IMR-90 (cell line): ENCODE results near the gene NES. TPM values are rescaled to one million over a fixed set of nuclear protein-coding genes. Genes with fewer than 3 reads are reported as not detected.

ENCODE experiments used
- ATAC-seq: fragments of 200-7000 bp; cut with Tn5 transposase; 2 replicates; pipeline ENCODE4 v1.9.1; 2020; ENCODE audit warnings: low read depth, mild to moderate bottlenecking, moderate library complexity
- BruUV-seq: library from RNA; stranded (reverse); fragments of 400-500 nt; replicated peaks from 2 replicates; lab custom pipeline; 2021; lab: Mats Ljungman, UMichigan
- CTCF ChIA-PET: fragments of 300-600 bp; formaldehyde crosslinking; extraction: SDS; loops from one replicate; lab custom pipeline; 2021; ENCODE audit warnings: antibody characterized with exemption; lab: Yijun Ruan, JAX
- POLR2A ChIA-PET: fragments of 300-600 bp; sonication (Branson Sonifier 250); formaldehyde crosslinking; loops from one replicate; lab custom pipeline; 2022; ENCODE audit warnings: antibody characterized with exemption; ENCODE audit not compliant: unreplicated experiment; lab: Charles Lee
- DNase-seq: peaks from one replicate; pipeline ENCODE4 v3.0.0; 2013
- H2AFZ ChIP-seq: replicated peaks from 2 replicates; pipeline ENCODE3; 2013; ENCODE audit warnings: low read length, mild to moderate bottlenecking; ENCODE audit not compliant: poor library complexity
- H2AK5ac ChIP-seq: 2 replicates; pipeline ENCODE4 v1.6.1; 2013; ENCODE audit warnings: low read depth, low read length, inconsistent platforms
- H2AK9ac ChIP-seq: replicated peaks from 2 replicates; pipeline ENCODE3; 2013; ENCODE audit warnings: mild to moderate bottlenecking, low read depth, low read length, moderate library complexity; ENCODE audit not compliant: poor library complexity
- H2BK120ac ChIP-seq: 2 replicates; pipeline ENCODE4 v1.6.1; 2013; ENCODE audit warnings: low read depth, low read length, inconsistent platforms
- H2BK15ac ChIP-seq: 3 replicates; pipeline ENCODE4 v1.6.1; 2013; ENCODE audit warnings: low read depth, low read length, inconsistent platforms
- H2BK20ac ChIP-seq: 2 replicates; pipeline ENCODE4 v1.6.1; 2013; ENCODE audit warnings: low read depth, mild to moderate bottlenecking, inconsistent platforms, low read length, moderate library complexity
- H2BK5ac ChIP-seq: 2 replicates; pipeline ENCODE4 v1.6.1; 2013; ENCODE audit warnings: mild to moderate bottlenecking, low read depth, low read length, inconsistent platforms; ENCODE audit not compliant: poor library complexity, severe bottlenecking
- H3K14ac ChIP-seq: replicated peaks from 2 replicates; pipeline ENCODE4 v1.6.1; 2013; ENCODE audit warnings: low read depth, low read length, inconsistent platforms
- H3K18ac ChIP-seq: 2 replicates; pipeline ENCODE4 v1.6.1; 2013; ENCODE audit warnings: low read depth, low read length, control low read depth
- H3K23ac ChIP-seq: 2 replicates; pipeline ENCODE4 v1.6.1; 2013; ENCODE audit warnings: low read depth, low read length, inconsistent platforms
- H3K27ac ChIP-seq: 2 replicates; pipeline ENCODE4 v1.5.1; 2013; ENCODE audit warnings: mild to moderate bottlenecking, control low read depth, low read length; ENCODE audit not compliant: insufficient read depth
- H3K27me3 ChIP-seq: 2 replicates; pipeline ENCODE4 v1.6.1; 2013; ENCODE audit warnings: low read length; ENCODE audit not compliant: control insufficient read depth, insufficient read depth
- H3K36me3 ChIP-seq: 2 replicates; pipeline ENCODE4 v1.6.1; 2013; ENCODE audit warnings: low read length, mixed read lengths; ENCODE audit not compliant: control insufficient read depth, insufficient read depth
- H3K4ac ChIP-seq: 2 replicates; pipeline ENCODE4 v1.6.1; 2013; ENCODE audit warnings: low read depth, low read length, inconsistent platforms
- H3K4me1 ChIP-seq: 2 replicates; pipeline ENCODE4 v1.6.1; 2013; ENCODE audit warnings: low read length, mixed read lengths; ENCODE audit not compliant: control insufficient read depth, insufficient read depth
- H3K4me2 ChIP-seq: 2 replicates; pipeline ENCODE4 v1.6.1; 2013; ENCODE audit warnings: low read depth, mild to moderate bottlenecking, control low read depth, low read length, moderate library complexity
- H3K4me3 ChIP-seq: 2 replicates; pipeline ENCODE4 v1.5.1; 2013; ENCODE audit warnings: low read depth, mild to moderate bottlenecking, control low read depth, low read length, moderate library complexity; ENCODE audit not compliant: insufficient read depth
- H3K56ac ChIP-seq: 2 replicates; pipeline ENCODE4 v1.6.1; 2013; ENCODE audit warnings: low read length, inconsistent platforms; ENCODE audit not compliant: insufficient read depth; ENCODE audit errors: extremely low read depth
- H3K79me1 ChIP-seq, 2 experiments: 2 replicates each; pipeline ENCODE4 v1.6.1; 2013; ENCODE audit warnings: low read length in 2 of 2, inconsistent platforms in 1 of 2, low read depth in 1 of 2
- H3K9ac ChIP-seq: 2 replicates; pipeline ENCODE4 v1.6.1; 2013; ENCODE audit warnings: low read depth, low read length, control low read depth
- H3K9me1 ChIP-seq: 2 replicates; pipeline ENCODE4 v1.6.1; 2013; ENCODE audit warnings: low read length, inconsistent platforms; ENCODE audit not compliant: insufficient read depth
- H3K9me3 ChIP-seq: 2 replicates; pipeline ENCODE4 v1.6.1; 2013; ENCODE audit warnings: low read length; ENCODE audit not compliant: control insufficient read depth, insufficient read depth
- H4K20me1 ChIP-seq: 2 replicates; pipeline ENCODE4 v1.6.1; 2013; ENCODE audit warnings: low read length, inconsistent platforms; ENCODE audit not compliant: insufficient read depth
- H4K5ac ChIP-seq: 2 replicates; pipeline ENCODE4 v1.6.1; 2013; ENCODE audit warnings: mild to moderate bottlenecking, low read depth, low read length, control low read depth
- H4K8ac ChIP-seq, 2 experiments: 2 replicates each; pipeline ENCODE4 v1.6.1; 2013; ENCODE audit warnings: low read depth in 2 of 2, low read length in 2 of 2, control low read depth in 1 of 2, inconsistent platforms in 1 of 2
- H4K91ac ChIP-seq: 2 replicates; pipeline ENCODE4 v1.6.1; 2013; ENCODE audit warnings: low read depth, low read length, inconsistent platforms; ENCODE audit not compliant: insufficient read depth
- BHLHE40 ChIP-seq: fragments of 150-350 bp; IDR thresholded peaks from 2 replicates; pipeline ENCODE4 v1.6.1; 2016; ENCODE audit warnings: mild to moderate bottlenecking, low read depth, low read length
- CEBPB ChIP-seq: IDR thresholded peaks from 2 replicates; pipeline ENCODE4 v1.6.1; 2012; ENCODE audit warnings: low read depth, low read length, improper control_type of control experiment
- CHD1 ChIP-seq: IDR thresholded peaks from 2 replicates; pipeline ENCODE4 v1.6.1; 2012; ENCODE audit warnings: low read depth, low read length, improper control_type of control experiment
- FOS ChIP-seq: fragments of 150-350 bp; IDR thresholded peaks from 2 replicates; pipeline ENCODE4 v1.6.1; 2016; ENCODE audit warnings: low read depth, low read length
- MAFK ChIP-seq: IDR thresholded peaks from 2 replicates; pipeline ENCODE4 v1.6.1; 2012; ENCODE audit warnings: low read depth, low read length, improper control_type of control experiment
- MAZ ChIP-seq: IDR thresholded peaks from 2 replicates; pipeline ENCODE4 v1.6.1; 2012; ENCODE audit warnings: low read depth, mild to moderate bottlenecking, low read length, improper control_type of control experiment, moderate library complexity, borderline replicate concordance
- MXI1 ChIP-seq: IDR thresholded peaks from 2 replicates; pipeline ENCODE4 v1.6.1; 2012; ENCODE audit warnings: low read depth, mild to moderate bottlenecking, low read length, moderate library complexity, borderline replicate concordance
- NFE2L2 ChIP-seq: fragments of 150-350 bp; IDR thresholded peaks from 2 replicates; pipeline ENCODE4 v1.6.1; 2016; ENCODE audit warnings: low read depth, mild to moderate bottlenecking, low read length
- POLR2A ChIP-seq: IDR thresholded peaks from 2 replicates; pipeline ENCODE4 v1.6.1; 2012; ENCODE audit warnings: mild to moderate bottlenecking, low read depth, low read length
- RAD21 ChIP-seq: IDR thresholded peaks from 2 replicates; pipeline ENCODE4 v1.6.1; 2012; ENCODE audit warnings: low read length, improper control_type of control experiment
- WGBS, 2 experiments: methylation state at CpG; one replicate each; pipeline versions ENCODE4 v1.1.5 to v1.1.7; 2013; ENCODE audit warnings: missing lambda C conversion rate in 2 of 2; ENCODE audit not compliant: insufficient read length in 1 of 2; ENCODE audit errors: extremely low coverage in 2 of 2; 5-methylcytosine and 5-hydroxymethylcytosine counted together
- dilution Hi-C: fragments of 300-500 bp; cut with HindIII; formaldehyde crosslinking; loops from one replicate; pipeline ENCODE4 v1.14.3; 2018; ENCODE audit warnings: low sequenced_read_pairs; ENCODE audit not compliant: unreplicated experiment
- in situ Hi-C: fragments of 300-500 bp; cut with MboI; formaldehyde crosslinking; loops from 3 replicates; pipeline ENCODE4 v1.14.3; 2019; ENCODE audit warnings: low sequenced_read_pairs, inconsistent platforms, mixed read lengths
- intact Hi-C: fragments of 100-400 bp; cut with micrococcal nuclease; formaldehyde crosslinking; loops from 2 replicates; pipeline ENCODE4 v1.10.0; 2022
- polyA plus RNA-seq, 3 experiments: library from polyadenylated mRNA; depleted of rRNA; stranded (reverse); fragments of >200 nt; gene quantifications; 2 replicates each; pipeline ENCODE4 v1.2.3, GENCODE V29; 2012; ENCODE audit warnings: low replicate concordance in 1 of 3
- total RNA-seq: library from RNA; depleted of rRNA; stranded (reverse); fragments of >200 nt; gene quantifications from 2 replicates; pipeline ENCODE4 v1.2.3, GENCODE V29; 2012
- TF ChIP-seq, protein P1 (sequence below): fragments of 150-350 bp; IDR thresholded peaks from 2 replicates; pipeline ENCODE4 v1.6.1; 2017; ENCODE audit warnings: mild to moderate bottlenecking, antibody characterized with exemption, low read length, low read depth
- TF ChIP-seq, protein P2 (sequence below): fragments of 150-350 bp; IDR thresholded peaks from 2 replicates; pipeline ENCODE4 v1.6.1; 2016; ENCODE audit warnings: low read depth, mild to moderate bottlenecking, low read length, moderate library complexity, borderline replicate concordance

The NES gene
- total and polyA plus RNA-seq, 2 of the 4 experiments (the other 2 are of a cell fraction) = 25.3 to 40.1 TPM

DNA sequence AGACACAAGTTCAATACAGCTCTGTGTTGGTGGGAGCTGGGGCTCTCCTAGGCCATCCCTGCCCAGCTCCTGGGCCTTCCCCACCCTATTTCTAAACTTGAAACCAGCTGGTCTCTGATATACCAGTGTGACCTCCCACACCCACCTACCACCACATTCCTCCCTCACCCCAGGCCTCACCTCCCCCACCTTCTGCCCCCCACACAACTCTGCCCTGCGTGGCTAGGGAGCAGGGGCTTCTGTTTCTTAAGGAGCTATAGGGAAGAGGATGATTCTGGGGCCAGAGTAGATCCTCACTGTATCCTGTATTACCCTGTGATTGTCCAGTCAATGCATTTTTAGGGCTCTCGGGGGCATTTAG lies 16.5 kb downstream of the NES start:
- DNase-seq = no peak
- Histone ChIP-seq H2AK9ac (peak overlapping the region; percentile 94), H3K4me2 (no peak overlapping the region), H4K91ac (peak overlapping the region; percentile 87), H3K23ac (peak overlapping the region; percentile 94; the same call in 1 of the 2 replicates), H3K9me3 (no peaks in the 10 kb centered on the region), H4K5ac (peak overlapping the region; percentile 50), H2AFZ (peak overlapping the region; percentile 90), H4K20me1 (no peaks in the 10 kb centered on the region), H3K9me1 (peaks cover 22% of the 10 kb centered on the region), H3K4me3 (no peak overlapping the region), H3K27me3 (peaks cover 15% of the 10 kb centered on the region), H3K56ac (peak overlapping the region; percentile 40; the same call in 1 of the 2 replicates), H2AK5ac (peak overlapping the region; percentile 98), H2BK15ac (peak overlapping the region; percentile 50; the same call in 2 of the 3 replicates), H3K79me1 (peaks cover 0 to 31% of the 10 kb centered on the region in 2 experiments; a peak in 2 of 4 replicates), H2BK5ac (peak overlapping the region; percentile 91), H3K27ac (peak overlapping the region; percentile 69), H3K36me3 (no peaks in the 10 kb centered on the region), H3K9ac (no peak overlapping the region), H2BK20ac (peak overlapping the region; percentile 91), H3K14ac (peak overlapping the region; percentile 85), H4K8ac (peak overlapping the region; percentile 6 to 78), H2BK120ac (peak overlapping the region; percentile 96), H3K4me1 (peaks cover 54% of the 10 kb centered on the region), H3K4ac (peak overlapping the region; percentile 97), H3K18ac (peak overlapping the region; percentile 1; the same call in 1 of the 2 replicates)
- intact Hi-C loops (loop anchor here (1.0 kb wide), 1 partner anchor 18 kb away; no protein-coding TSS in a partner anchor), in situ Hi-C loops (no loop called here), dilution Hi-C loops (no loop called here)
- ChIA-PET POLR2A (interaction anchor here (2.8 kb wide), 1 partner anchor 16 kb away, joined by 29 read pairs; the partner anchor contains the start of gene NES), CTCF (interaction anchor here (0.7 to 2.3 kb wide), 9 partner anchors 15 to 275 kb away, joined by 3 to 11 read pairs (median 4); no protein-coding TSS in a partner anchor)
- TF ChIP-seq, protein P1, sequence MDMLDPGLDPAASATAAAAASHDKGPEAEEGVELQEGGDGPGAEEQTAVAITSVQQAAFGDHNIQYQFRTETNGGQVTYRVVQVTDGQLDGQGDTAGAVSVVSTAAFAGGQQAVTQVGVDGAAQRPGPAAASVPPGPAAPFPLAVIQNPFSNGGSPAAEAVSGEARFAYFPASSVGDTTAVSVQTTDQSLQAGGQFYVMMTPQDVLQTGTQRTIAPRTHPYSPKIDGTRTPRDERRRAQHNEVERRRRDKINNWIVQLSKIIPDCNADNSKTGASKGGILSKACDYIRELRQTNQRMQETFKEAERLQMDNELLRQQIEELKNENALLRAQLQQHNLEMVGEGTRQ = no peak
- no peak for TF ChIP-seq MXI1
- TF ChIP-seq, protein P2, sequence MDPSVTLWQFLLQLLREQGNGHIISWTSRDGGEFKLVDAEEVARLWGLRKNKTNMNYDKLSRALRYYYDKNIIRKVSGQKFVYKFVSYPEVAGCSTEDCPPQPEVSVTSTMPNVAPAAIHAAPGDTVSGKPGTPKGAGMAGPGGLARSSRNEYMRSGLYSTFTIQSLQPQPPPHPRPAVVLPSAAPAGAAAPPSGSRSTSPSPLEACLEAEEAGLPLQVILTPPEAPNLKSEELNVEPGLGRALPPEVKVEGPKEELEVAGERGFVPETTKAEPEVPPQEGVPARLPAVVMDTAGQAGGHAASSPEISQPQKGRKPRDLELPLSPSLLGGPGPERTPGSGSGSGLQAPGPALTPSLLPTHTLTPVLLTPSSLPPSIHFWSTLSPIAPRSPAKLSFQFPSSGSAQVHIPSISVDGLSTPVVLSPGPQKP = no peak
- no peak for TF ChIP-seq CEBPB
- TF ChIP-seq BHLHE40 = no peak
- TF ChIP-seq MAZ = no peak
- TF ChIP-seq NFE2L2 = no peak
- no peak for TF ChIP-seq CHD1
- TF ChIP-seq FOS = no peak
- TF ChIP-seq RAD21 = no peak
- no peak for TF ChIP-seq POLR2A
- TF ChIP-seq MAFK = no peak
- no TSS peak for BruUV-seq
- 83% methylated on average over 1 of the region's 2 CpGs; no CpG with 5 or more reads in 1 of the 2 experiments for WGBS, 2 experiments
- ATAC-seq = no peak
